Osteoblast (primary cell): ENCODE data around the gene ZCCHC4. TPM values are rescaled to one million over a fixed set of nuclear protein-coding genes. Genes with fewer than 3 reads are reported as not detected.

Source experiments
- DNase-seq: peaks from one replicate; pipeline ENCODE4 v3.0.0; 2011; ENCODE audit warnings: low spot score, mixed read lengths; ENCODE audit not compliant: insufficient read length; ENCODE audit errors: missing footprints
- H2AFZ ChIP-seq: 2 replicates; pipeline ENCODE4 v1.6.0; 2011; ENCODE audit warnings: mild to moderate bottlenecking, low read length
- H3K27ac ChIP-seq: 2 replicates; pipeline ENCODE4 v1.5.1; 2011; ENCODE audit warnings: mild to moderate bottlenecking, low read depth, low read length, moderate library complexity
- H3K27me3 ChIP-seq: 2 replicates; pipeline ENCODE4 v1.6.0; 2012; ENCODE audit warnings: mild to moderate bottlenecking, control low read depth, inconsistent platforms, low read length, moderate library complexity; ENCODE audit not compliant: insufficient read depth
- H3K36me3 ChIP-seq: 2 replicates; pipeline ENCODE4 v1.5.1; 2011; ENCODE audit warnings: mild to moderate bottlenecking, low read length, control low read depth, moderate library complexity; ENCODE audit not compliant: insufficient read depth
- H3K4me1 ChIP-seq: 2 replicates; pipeline ENCODE4 v1.5.1; 2011; ENCODE audit warnings: mild to moderate bottlenecking, low read length, control low read depth, moderate library complexity; ENCODE audit not compliant: insufficient read depth
- H3K4me2 ChIP-seq: 2 replicates; pipeline ENCODE4 v1.6.0; 2011; ENCODE audit warnings: mild to moderate bottlenecking, low read length; ENCODE audit not compliant: insufficient read depth
- H3K4me3 ChIP-seq: fragments of 200-600 bp; sonication (generic); 3 replicates; pipeline ENCODE4 v1.5.1; 2012; ENCODE audit warnings: mild to moderate bottlenecking, low read length, inconsistent platforms; ENCODE audit not compliant: insufficient read depth
- H3K79me2 ChIP-seq: 2 replicates; pipeline ENCODE4 v1.6.0; 2012; ENCODE audit warnings: mild to moderate bottlenecking, low read length, control low read depth, inconsistent platforms; ENCODE audit not compliant: insufficient read depth
- H3K9me3 ChIP-seq: 2 replicates; pipeline ENCODE4 v1.5.1; 2011; ENCODE audit warnings: low read depth, low read length, control low read depth
- H4K20me1 ChIP-seq: 2 replicates; pipeline ENCODE4 v1.6.0; 2012; ENCODE audit warnings: mild to moderate bottlenecking, low read length, control low read depth; ENCODE audit not compliant: insufficient read depth
- total RNA-seq: library from RNA; depleted of rRNA; stranded (reverse); fragments of >200 nt; gene quantifications from 2 replicates; pipeline ENCODE4 v1.2.3, GENCODE V29; 2012
- TF ChIP-seq, protein P1 (sequence below): IDR thresholded peaks from 2 replicates; pipeline ENCODE4 v1.5.1; 2011; ENCODE audit warnings: mild to moderate bottlenecking, low read depth, low read length, moderate library complexity; ENCODE audit errors: extremely low read depth

ZCCHC4 gene, protein sequence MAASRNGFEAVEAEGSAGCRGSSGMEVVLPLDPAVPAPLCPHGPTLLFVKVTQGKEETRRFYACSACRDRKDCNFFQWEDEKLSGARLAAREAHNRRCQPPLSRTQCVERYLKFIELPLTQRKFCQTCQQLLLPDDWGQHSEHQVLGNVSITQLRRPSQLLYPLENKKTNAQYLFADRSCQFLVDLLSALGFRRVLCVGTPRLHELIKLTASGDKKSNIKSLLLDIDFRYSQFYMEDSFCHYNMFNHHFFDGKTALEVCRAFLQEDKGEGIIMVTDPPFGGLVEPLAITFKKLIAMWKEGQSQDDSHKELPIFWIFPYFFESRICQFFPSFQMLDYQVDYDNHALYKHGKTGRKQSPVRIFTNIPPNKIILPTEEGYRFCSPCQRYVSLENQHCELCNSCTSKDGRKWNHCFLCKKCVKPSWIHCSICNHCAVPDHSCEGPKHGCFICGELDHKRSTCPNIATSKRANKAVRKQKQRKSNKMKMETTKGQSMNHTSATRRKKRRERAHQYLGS
- total RNA-seq = 13.0 and 13.4 TPM in 2 replicates

DNA sequence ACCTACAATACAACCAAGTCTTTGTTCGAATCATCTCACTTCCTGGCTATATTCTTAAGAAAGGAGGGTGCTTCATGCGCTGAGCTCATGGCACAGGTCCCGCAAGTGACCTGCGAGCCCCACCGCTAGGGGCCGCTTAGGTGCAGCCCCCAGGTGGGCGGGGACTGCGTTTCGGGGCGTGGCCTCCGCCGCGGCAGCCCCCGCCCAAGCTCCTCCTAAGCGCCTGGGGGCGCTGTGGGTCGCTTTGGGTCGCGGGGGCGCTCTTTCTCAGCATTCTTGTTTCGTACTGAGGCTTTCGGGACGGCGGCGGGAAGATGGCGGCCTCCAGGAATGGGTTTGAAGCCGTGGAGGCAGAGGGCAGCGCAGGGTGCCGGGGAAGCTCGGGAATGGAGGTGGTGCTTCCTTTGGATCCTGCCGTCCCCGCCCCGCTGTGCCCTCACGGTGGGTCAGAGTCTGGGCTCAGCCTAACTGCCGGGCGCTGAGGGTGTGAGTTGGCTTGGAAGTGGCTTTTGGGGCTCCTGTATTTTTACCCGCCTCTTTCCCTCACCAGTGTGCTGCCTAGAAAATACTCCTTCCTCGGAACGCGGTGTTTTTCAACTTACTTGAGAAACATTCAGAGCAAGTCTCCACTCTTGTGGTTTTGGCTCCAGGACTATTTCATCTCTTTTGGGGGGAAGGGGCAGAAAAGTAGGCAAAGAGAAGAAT, at the start of gene ZCCHC4:
TSS of gene ZCCHC4 (plus strand) at position 279 of the 705 bp plus-strand sequence. CDS start at position 315, 36 bp downstream.
- Histone ChIP-seq H2AFZ (peak within 1 kb of the TSS; percentile 98), H3K4me1 (peaks cover 18% of the 10 kb centered on the region), H3K27ac (peak within 1 kb of the TSS; percentile 82), H3K4me3 (peak within 1 kb of the TSS; percentile 91), H3K79me2 (peaks cover 14% of the 10 kb centered on the region), H3K36me3 (no peaks in the 10 kb centered on the region), H3K4me2 (peak within 1 kb of the TSS; percentile 98), H3K9me3 (no peaks in the 10 kb centered on the region), H3K27me3 (no peaks in the 10 kb centered on the region), H4K20me1 (no peaks in the 10 kb centered on the region)
- peak; percentile 86 for DNase-seq
- TF ChIP-seq, protein P1, sequence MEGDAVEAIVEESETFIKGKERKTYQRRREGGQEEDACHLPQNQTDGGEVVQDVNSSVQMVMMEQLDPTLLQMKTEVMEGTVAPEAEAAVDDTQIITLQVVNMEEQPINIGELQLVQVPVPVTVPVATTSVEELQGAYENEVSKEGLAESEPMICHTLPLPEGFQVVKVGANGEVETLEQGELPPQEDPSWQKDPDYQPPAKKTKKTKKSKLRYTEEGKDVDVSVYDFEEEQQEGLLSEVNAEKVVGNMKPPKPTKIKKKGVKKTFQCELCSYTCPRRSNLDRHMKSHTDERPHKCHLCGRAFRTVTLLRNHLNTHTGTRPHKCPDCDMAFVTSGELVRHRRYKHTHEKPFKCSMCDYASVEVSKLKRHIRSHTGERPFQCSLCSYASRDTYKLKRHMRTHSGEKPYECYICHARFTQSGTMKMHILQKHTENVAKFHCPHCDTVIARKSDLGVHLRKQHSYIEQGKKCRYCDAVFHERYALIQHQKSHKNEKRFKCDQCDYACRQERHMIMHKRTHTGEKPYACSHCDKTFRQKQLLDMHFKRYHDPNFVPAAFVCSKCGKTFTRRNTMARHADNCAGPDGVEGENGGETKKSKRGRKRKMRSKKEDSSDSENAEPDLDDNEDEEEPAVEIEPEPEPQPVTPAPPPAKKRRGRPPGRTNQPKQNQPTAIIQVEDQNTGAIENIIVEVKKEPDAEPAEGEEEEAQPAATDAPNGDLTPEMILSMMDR = peak; percentile 99

DNA sequence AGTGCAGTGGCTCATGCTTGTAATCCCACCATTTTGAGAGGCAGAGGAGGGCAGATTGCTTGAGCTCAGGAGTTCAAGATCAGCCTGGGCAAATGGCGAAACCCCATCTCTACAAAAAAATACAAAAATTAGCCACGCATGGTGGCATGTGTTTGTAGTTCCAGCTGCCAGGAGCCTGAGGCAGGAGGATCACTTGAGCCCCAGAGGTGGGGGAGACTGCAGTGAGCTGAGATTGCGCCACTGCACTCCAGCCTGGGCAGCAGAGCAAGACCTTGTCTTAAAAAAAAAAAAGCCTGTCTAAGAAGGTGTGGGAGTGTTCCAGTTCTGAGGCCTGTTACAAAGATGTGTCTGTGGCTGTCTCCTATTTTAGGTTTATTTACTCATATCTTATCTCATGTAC, 40.7 kb upstream of the ZCCHC4 start:
- no peak overlapping the region for H2AFZ ChIP-seq
- no peaks in the 10 kb centered on the region for H3K27me3 ChIP-seq
- H3K4me2 ChIP-seq = no peak overlapping the region
- no peaks in the 10 kb centered on the region for H3K36me3 ChIP-seq
- TF ChIP-seq, protein P1 = no peak
- no peak overlapping the region for H3K4me3 ChIP-seq
- H3K27ac ChIP-seq = no peak overlapping the region
- H3K4me1 ChIP-seq = no peaks in the 10 kb centered on the region
- no peak for DNase-seq
- H3K79me2 ChIP-seq = no peaks in the 10 kb centered on the region
- H3K9me3 ChIP-seq = no peaks in the 10 kb centered on the region
- H4K20me1 ChIP-seq = no peaks in the 10 kb centered on the region

DNA sequence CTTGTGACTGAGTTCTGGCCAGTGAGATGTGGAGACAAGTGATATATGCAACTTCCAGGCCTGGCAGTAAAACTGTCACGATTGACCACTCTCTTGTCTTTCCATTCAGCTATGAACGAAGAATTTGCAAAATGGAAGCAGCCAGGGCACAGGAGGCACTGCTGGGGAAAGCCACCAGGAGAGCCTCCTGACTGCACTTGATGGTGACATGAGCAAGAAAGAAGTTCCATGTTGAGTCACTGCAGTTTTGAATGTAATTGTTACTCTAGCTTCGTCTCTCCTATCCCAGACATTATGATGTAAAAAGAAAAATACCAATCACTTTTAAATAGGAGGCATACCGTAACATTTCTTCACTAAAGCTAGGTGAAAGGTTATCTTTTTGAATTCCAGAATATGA, 32.4 kb upstream of the ZCCHC4 start:
- no peaks in the 10 kb centered on the region for H3K9me3 ChIP-seq
- TF ChIP-seq, protein P1 = no peak
- no peaks in the 10 kb centered on the region for H3K4me1 ChIP-seq
- no peak overlapping the region for H2AFZ ChIP-seq
- no peak overlapping the region for H3K4me2 ChIP-seq
- H3K27me3 ChIP-seq = no peaks in the 10 kb centered on the region
- H3K27ac ChIP-seq = no peak overlapping the region
- no peak for DNase-seq
- H4K20me1 ChIP-seq = no peaks in the 10 kb centered on the region
- H3K79me2 ChIP-seq = no peaks in the 10 kb centered on the region
- no peak overlapping the region for H3K4me3 ChIP-seq
- H3K36me3 ChIP-seq = peaks cover 3% of the 10 kb centered on the region

DNA sequence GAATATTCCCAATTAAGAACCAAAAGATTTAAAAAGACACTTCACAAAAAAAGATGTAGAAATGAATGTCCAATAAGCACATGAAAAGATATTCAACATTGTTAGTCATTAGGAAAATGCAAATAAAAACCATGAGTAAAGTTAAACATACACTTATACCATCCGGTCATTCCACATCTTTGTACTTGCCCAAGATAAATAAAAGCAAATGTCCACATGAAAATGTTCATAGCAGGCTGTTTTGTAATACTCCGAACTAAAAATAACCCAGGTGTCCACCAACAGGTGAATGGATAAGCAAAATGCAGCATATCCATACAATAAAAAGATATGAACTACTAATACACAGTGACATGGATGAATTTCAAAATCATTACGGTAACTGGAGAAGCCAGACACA, 28.6 kb upstream of the ZCCHC4 start:
- Histone ChIP-seq H3K4me3 (no peak overlapping the region), H3K4me2 (no peak overlapping the region), H2AFZ (no peak overlapping the region), H3K27ac (no peak overlapping the region), H3K36me3 (peaks cover 3% of the 10 kb centered on the region), H3K4me1 (no peaks in the 10 kb centered on the region), H4K20me1 (no peaks in the 10 kb centered on the region), H3K79me2 (no peaks in the 10 kb centered on the region), H3K9me3 (no peaks in the 10 kb centered on the region), H3K27me3 (no peaks in the 10 kb centered on the region)
- TF ChIP-seq, protein P1 = no peak
- no peak for DNase-seq
